K562 (cell line): ENCODE results near the gene BTRC. TPM values are rescaled to one million over a fixed set of nuclear protein-coding genes. Genes with fewer than 3 reads are reported as not detected.

Experiments used
- ATAC-seq: fragments of 200-7000 bp; cut with Tn5 transposase; 3 replicates; pipeline ENCODE4 v1.9.1; 2020; ENCODE audit warnings: moderate library complexity
- BruUV-seq: library from RNA; stranded (reverse); fragments of 400-500 nt; replicated peaks from 2 replicates; lab custom pipeline; 2021; lab: Mats Ljungman, UMichigan
- CTCF ChIA-PET: fragments of 300-600 bp; formaldehyde crosslinking; extraction: SDS; loops from one replicate; lab custom pipeline; 2021; ENCODE audit warnings: low intra/inter-chr PET ratio; lab: Yijun Ruan, JAX
- POLR2A ChIA-PET: fragments of 300-600, 350-650 bp; sonication (Branson Sonifier 250); formaldehyde crosslinking; extraction: SDS; loops from one replicate; lab custom pipeline; 2021; ENCODE audit warnings: antibody characterized with exemption, inconsistent platforms; lab: Yijun Ruan, JAX
- DNase-seq, 4 experiments: peaks; one replicate each; pipeline versions ENCODE4 v3.0.0 to v3.0.0-alpha.2; 2011 to 2018; ENCODE audit warnings: low spot score in 3 of 4, mixed read lengths in 3 of 4; ENCODE audit errors: extremely low read depth in 1 of 4
- FAIRE-seq: peaks from 2 replicates; lab custom pipeline; 2011; peaks lifted over from hg19 to GRCh38; lab: Jason Lieb, UNC
- H2AFZ ChIP-seq: 2 replicates; pipeline ENCODE4 v1.6.0; 2011; ENCODE audit warnings: low read depth, low read length, control low read depth, inconsistent platforms
- H3K27ac ChIP-seq: fragments of 200-600 bp; 3 replicates; pipeline ENCODE4 v1.8.0; 2011; ENCODE audit warnings: low read depth, mild to moderate bottlenecking, control low read depth, inconsistent platforms, low read length, moderate library complexity, mixed read lengths; ENCODE audit errors: extremely low read depth
- H3K27me3 ChIP-seq, 2 experiments: fragments of 300-600 bp in 1 of 2; 2 replicates in 1 of 2; 3 replicates in 1 of 2; pipeline versions ENCODE4 v1.6.0 to v1.8.0; 2011; ENCODE audit warnings: inconsistent platforms in 2 of 2, low read length in 2 of 2, mild to moderate bottlenecking in 1 of 2, mixed read lengths in 1 of 2, moderate library complexity in 1 of 2; ENCODE audit not compliant: control insufficient read depth in 2 of 2, insufficient read depth in 2 of 2
- H3K36me3 ChIP-seq: fragments of 300-600 bp; 3 replicates; pipeline ENCODE4 v1.8.0; 2011; ENCODE audit warnings: mild to moderate bottlenecking, low read length, inconsistent platforms; ENCODE audit not compliant: control insufficient read depth, insufficient read depth
- H3K4me1 ChIP-seq, 2 experiments: fragments of 200-600 bp in 1 of 2; replicated peaks in 1 of 2; 2 replicates in 1 of 2; 3 replicates in 1 of 2; pipeline versions ENCODE4 v1.5.1 to v1.8.0; 2011; ENCODE audit warnings: inconsistent platforms in 2 of 2, low read length in 2 of 2, mild to moderate bottlenecking in 1 of 2, mixed read lengths in 1 of 2, moderate library complexity in 1 of 2; ENCODE audit not compliant: control insufficient read depth in 2 of 2, insufficient read depth in 2 of 2
- H3K4me2 ChIP-seq: 2 replicates; pipeline ENCODE4 v1.6.1; 2011; ENCODE audit warnings: low read length, control low read depth, inconsistent platforms, mixed read lengths; ENCODE audit not compliant: insufficient read depth
- H3K4me3 ChIP-seq: fragments of 200-600 bp; sonication (generic), shearing (Covaris generic); 2 replicates; pipeline ENCODE4 v1.5.1; 2016; ENCODE audit warnings: control low read depth, inconsistent platforms
- H3K79me2 ChIP-seq: fragments of 200-600 bp; 3 replicates; pipeline ENCODE4 v1.8.0; 2011; ENCODE audit warnings: low read length, inconsistent platforms; ENCODE audit not compliant: control insufficient read depth, insufficient read depth
- H3K9ac ChIP-seq, 2 experiments: 2 replicates each; pipeline versions ENCODE4 v1.6.0 to v1.6.1; 2011; ENCODE audit warnings: low read depth in 2 of 2, low read length in 2 of 2, control low read depth in 1 of 2, inconsistent platforms in 1 of 2, mild to moderate bottlenecking in 1 of 2, mixed read lengths in 1 of 2; ENCODE audit not compliant: insufficient read depth in 1 of 2
- H3K9me1 ChIP-seq: one replicate; pipeline ENCODE4 v1.6.0; 2011; ENCODE audit warnings: inconsistent platforms, mild to moderate bottlenecking, low read length, moderate library complexity; ENCODE audit not compliant: control insufficient read depth, insufficient read depth
- H3K9me3 ChIP-seq: replicated peaks from 2 replicates; pipeline ENCODE4 v1.5.1; 2011; ENCODE audit warnings: low read depth, low read length, inconsistent platforms; ENCODE audit not compliant: control insufficient read depth, insufficient read depth
- H4K20me1 ChIP-seq: replicated peaks from 2 replicates; pipeline ENCODE4 v1.6.1; 2011; ENCODE audit warnings: low read length, inconsistent platforms, mixed read lengths; ENCODE audit not compliant: control insufficient read depth, insufficient read depth
- BRD4 ChIP-seq: fragments of 200-600 bp; sonication (generic); IDR thresholded peaks from 2 replicates; pipeline ENCODE4 v1.6.1; 2017; ENCODE audit warnings: inconsistent platforms
- C11orf30 ChIP-seq: fragments of 450-650 bp; IDR thresholded peaks from 2 replicates; pipeline ENCODE4 v1.6.1; 2016; ENCODE audit warnings: low read depth, mild to moderate bottlenecking
- LEF1 ChIP-seq: fragments of 450-650 bp; IDR thresholded peaks from 2 replicates; pipeline ENCODE4 v1.6.1; 2016; ENCODE audit warnings: mild to moderate bottlenecking
- MEIS2 ChIP-seq: fragments of 450-650 bp; IDR thresholded peaks from 2 replicates; pipeline ENCODE4 v1.6.1; 2014; ENCODE audit warnings: mild to moderate bottlenecking; ENCODE audit not compliant: partially characterized antibody
- NCOR1 ChIP-seq: fragments of 450-650 bp; IDR thresholded peaks from 2 replicates; pipeline ENCODE4 v1.6.1; 2016; ENCODE audit warnings: mild to moderate bottlenecking, moderate library complexity
- RB1 ChIP-seq: fragments of 450-650 bp; IDR thresholded peaks from 2 replicates; pipeline ENCODE4 v1.6.1; 2017; ENCODE audit warnings: low read depth, mild to moderate bottlenecking
- SMAD4 ChIP-seq: fragments of 250-450 bp; sonication (Bioruptor Pico); conservative IDR thresholded peaks from 2 replicates; pipeline ENCODE4 v1.8.0; 2021; ENCODE audit warnings: inconsistent platforms, mild to moderate bottlenecking, moderate library complexity
- ZNF431 ChIP-seq: sonication (generic); formaldehyde crosslinking; IDR thresholded peaks from 2 replicates; pipeline ENCODE4 v1.8.0; 2022; ENCODE audit warnings: mild to moderate bottlenecking, missing genetic modification reagents
- ZNF778 ChIP-seq: fragments of 450-650 bp; formaldehyde crosslinking; IDR thresholded peaks from 2 replicates; pipeline ENCODE4 v1.4.0; 2020; ENCODE audit warnings: mild to moderate bottlenecking, moderate library complexity
- WGBS: fragments of 100-300 bp; shearing (Covaris generic); methylation state at CpG from one replicate; pipeline ENCODE4 v1.1.6; 2016; ENCODE audit warnings: low coverage, mixed read lengths; ENCODE audit not compliant: insufficient coverage; ENCODE audit errors: missing lambda C conversion rate; 5-methylcytosine and 5-hydroxymethylcytosine counted together
- in situ Hi-C: fragments of 300-500 bp; cut with MboI; formaldehyde crosslinking; loops from 4 replicates; pipeline ENCODE4 v1.15.0; 2018; ENCODE audit warnings: inconsistent platforms, mixed read lengths
- intact Hi-C: fragments of 100-400 bp; cut with micrococcal nuclease; formaldehyde crosslinking; loops from 2 replicates; pipeline ENCODE4 v1.14.2; 2022
- polyA plus RNA-seq, 8 experiments: library from polyadenylated mRNA; depleted of rRNA in 4 of 8; stranded (reverse) in 5 of 8; unstranded in 3 of 8; fragments of >200 nt; fragmentation: Nextera tagmentation in 2 of 8; fragmentation: Illumina TruSeq in 1 of 8; extraction: Ambion mirVana in 2 of 8; extraction: Trizol in 1 of 8; gene quantifications; 2 replicates each; pipeline versions ENCODE4 v1.2.1 to v1.2.3, GENCODE V29; 2011 to 2014; ENCODE audit warnings: inconsistent platforms in 1 of 8, missing spikeins in 1 of 8
- total RNA-seq, 7 experiments: library from RNA; depleted of rRNA in 6 of 7; stranded (reverse); fragments of >200 nt in 6 of 7; fragmentation: Illumina TruSeq in 2 of 7; extraction: Trizol in 2 of 7; gene quantifications; 2 replicates each; pipeline versions ENCODE4 v1.2.1 to v1.2.3, GENCODE V29; 2011 to 2021; ENCODE audit warnings: low replicate concordance in 1 of 7

BTRC gene
- total and polyA plus RNA-seq, 9 of the 15 experiments (the other 6 are each of a cell fraction or from before 2014, with no cell fraction given): 1.6 to 15.4 (median 7.0) TPM

- in situ Hi-C loops: no loop called here
- TF ChIP-seq NCOR1 (no peak), ZNF431 (CRISPR knock-in tag) (no peak), SMAD4 (CRISPR knock-in tag) (no peak), LEF1 (no peak), C11orf30 (no peak), RB1 (no peak), ZNF778 (CRISPR knock-in tag) (no peak), MEIS2 (no peak), BRD4 (no peak)
- H3K27ac ChIP-seq: peak overlapping the region; percentile 71
- CTCF ChIA-PET: no interaction called here
- intact Hi-C loops: loop anchor here (10.0 kb wide), 1 partner anchor 132 kb away; no protein-coding TSS in a partner anchor
- H3K79me2 ChIP-seq: no peaks in the 10 kb centered on the region
- POLR2A ChIA-PET: interaction anchor here (0.9 to 1.4 kb wide), 4 partner anchors 11 to 221 kb away, joined by 3 to 5 read pairs (median 4); partner anchors contain the start of genes DPCD and POLL
- no peaks in the 10 kb centered on the region; the same call in 1 of the 2 replicates for H3K9me3 ChIP-seq
- H3K4me3 ChIP-seq: no peak overlapping the region
- peak overlapping the region; percentile 64; the same call in 1 of the 2 replicates for H3K4me2 ChIP-seq
- peaks cover 19% of the 10 kb centered on the region; the same call in 1 of the 3 replicates for H3K36me3 ChIP-seq
- no TSS peak for BruUV-seq
- H2AFZ ChIP-seq: no peak overlapping the region
- H3K9ac ChIP-seq: peak overlapping the region; percentile 34 to 85
- no peak for ATAC-seq
- no peaks in the 10 kb centered on the region for H3K27me3 ChIP-seq
- no peak for DNase-seq
- H3K4me1 ChIP-seq: peaks cover 28 to 48% of the 10 kb centered on the region in 2 experiments
- no peak for FAIRE-seq
- no peaks in the 10 kb centered on the region; the same call in 1 of the 2 replicates for H4K20me1 ChIP-seq
- WGBS: 81% methylated on average over 6 of the region's 7 CpGs
- peaks cover 9% of the 10 kb centered on the region for H3K9me1 ChIP-seq
Measured at GRCh38 chr10:101577121-101577871, 223.3 kb downstream of the BTRC start.
